Prostate gland (tissue), 2 donors: ENCODE data around the gene HCFC2.

Experiments used
- POLR2A ChIP-seq: fragments of 450-650 bp; IDR thresholded peaks from one replicate; pipeline ENCODE4 v1.6.1; 2016; ENCODE audit warnings: antibody characterized with exemption, mild to moderate bottlenecking
- TF ChIP-seq, protein P1 (sequence below), 4 experiments: fragments of 200-600 bp in 2 of 4; fragments of 450-650 bp in 2 of 4; sonication (generic) in 2 of 4; IDR thresholded peaks; 1 replicate in 3 of 4; 2 replicates in 1 of 4; pipeline ENCODE4 v1.5.1; 2016 to 2019; ENCODE audit warnings: antibody characterized with exemption in 4 of 4, mild to moderate bottlenecking in 2 of 4, moderate library complexity in 2 of 4

DNA sequence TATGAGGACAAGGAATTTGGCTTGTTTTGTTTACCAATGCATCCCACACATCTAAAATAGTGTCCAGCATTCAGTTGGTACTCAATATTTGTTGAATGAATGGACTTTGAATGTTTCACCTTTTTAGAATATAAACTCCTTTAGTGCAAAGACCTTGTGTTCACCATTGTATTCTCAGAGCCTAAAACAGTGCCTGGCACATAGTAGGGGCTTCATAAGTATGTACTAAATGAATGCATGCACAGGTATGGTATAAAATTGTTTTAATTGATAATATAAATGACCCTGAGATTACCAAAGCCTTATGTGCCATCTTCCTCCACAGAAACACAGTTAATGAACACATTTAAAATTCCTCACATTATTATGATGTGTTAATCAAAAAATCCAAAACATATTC lies 78.7 kb downstream of the HCFC2 start:
- TF ChIP-seq, protein P1, sequence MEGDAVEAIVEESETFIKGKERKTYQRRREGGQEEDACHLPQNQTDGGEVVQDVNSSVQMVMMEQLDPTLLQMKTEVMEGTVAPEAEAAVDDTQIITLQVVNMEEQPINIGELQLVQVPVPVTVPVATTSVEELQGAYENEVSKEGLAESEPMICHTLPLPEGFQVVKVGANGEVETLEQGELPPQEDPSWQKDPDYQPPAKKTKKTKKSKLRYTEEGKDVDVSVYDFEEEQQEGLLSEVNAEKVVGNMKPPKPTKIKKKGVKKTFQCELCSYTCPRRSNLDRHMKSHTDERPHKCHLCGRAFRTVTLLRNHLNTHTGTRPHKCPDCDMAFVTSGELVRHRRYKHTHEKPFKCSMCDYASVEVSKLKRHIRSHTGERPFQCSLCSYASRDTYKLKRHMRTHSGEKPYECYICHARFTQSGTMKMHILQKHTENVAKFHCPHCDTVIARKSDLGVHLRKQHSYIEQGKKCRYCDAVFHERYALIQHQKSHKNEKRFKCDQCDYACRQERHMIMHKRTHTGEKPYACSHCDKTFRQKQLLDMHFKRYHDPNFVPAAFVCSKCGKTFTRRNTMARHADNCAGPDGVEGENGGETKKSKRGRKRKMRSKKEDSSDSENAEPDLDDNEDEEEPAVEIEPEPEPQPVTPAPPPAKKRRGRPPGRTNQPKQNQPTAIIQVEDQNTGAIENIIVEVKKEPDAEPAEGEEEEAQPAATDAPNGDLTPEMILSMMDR (IDR thresholded peaks at IDR 0.05) = no peak
- no peak for TF ChIP-seq POLR2A
